SU-DHL-6 (cell line): ENCODE measurements around the gene MUCL3.
"Not testable (repeated sequence)": the region's sequence is repeated elsewhere in the genome, so short reads cannot be mapped to it uniquely, and the experiment has no call there.

Experiments used
- H2AFZ ChIP-seq: fragments of 200-600 bp; sonication (generic); 2 replicates; pipeline ENCODE4 v1.6.1; 2014; ENCODE audit warnings: low read depth, mild to moderate bottlenecking, moderate library complexity, mixed read lengths, antibody characterized with exemption, low read length; ENCODE audit not compliant: severe bottlenecking
- H3F3A ChIP-seq: fragments of 200-600 bp; shearing (Covaris generic); 2 replicates; pipeline ENCODE4 v1.6.0; 2016; ENCODE audit warnings: antibody characterized with exemption, mild to moderate bottlenecking; ENCODE audit not compliant: insufficient read depth
- H3K27ac ChIP-seq: fragments of 200-600 bp; sonication (generic); 2 replicates; pipeline ENCODE4 v1.5.1; 2016; ENCODE audit warnings: low read depth, mild to moderate bottlenecking, low read length, moderate library complexity, mixed read lengths
- H3K27me3 ChIP-seq: fragments of 200-600 bp; sonication (generic), shearing (Covaris generic); 2 replicates; pipeline ENCODE4 v1.6.0; 2014; ENCODE audit warnings: mild to moderate bottlenecking, low read length
- H3K36me3 ChIP-seq: fragments of 200-600 bp; sonication (generic); 2 replicates; pipeline ENCODE4 v1.6.1; 2014; ENCODE audit warnings: mild to moderate bottlenecking, low read length, mixed read lengths
- H3K4me2 ChIP-seq: fragments of 300-600, 200-600 bp; shearing (Covaris generic), sonication (generic); 2 replicates; pipeline ENCODE4 v1.6.0; 2014; ENCODE audit warnings: low read length, low read depth, mild to moderate bottlenecking; ENCODE audit not compliant: poor library complexity, severe bottlenecking
- H3K4me3 ChIP-seq: fragments of 200-600 bp; sonication (generic); 2 replicates; pipeline ENCODE4 v1.5.1; 2014; ENCODE audit warnings: antibody characterized with exemption, low read length, mild to moderate bottlenecking, mixed read lengths; ENCODE audit not compliant: insufficient read depth, poor library complexity, severe bottlenecking
- H3K79me2 ChIP-seq: fragments of 200-600 bp; sonication (generic); 2 replicates; pipeline ENCODE4 v1.6.1; 2014; ENCODE audit warnings: mild to moderate bottlenecking, low read length, moderate library complexity; ENCODE audit not compliant: insufficient read depth
- H3K9ac ChIP-seq: fragments of 200-600 bp; sonication (generic); 2 replicates; pipeline ENCODE4 v1.7.0; 2014; ENCODE audit warnings: mild to moderate bottlenecking, low read length
- H3K9me2 ChIP-seq: fragments of 200-600 bp; sonication (generic); replicated peaks from 2 replicates; pipeline ENCODE4 v1.6.1; 2014; ENCODE audit warnings: low read length; ENCODE audit not compliant: insufficient read depth
- H3K9me3 ChIP-seq: fragments of 200-600 bp; sonication (generic); 2 replicates; pipeline ENCODE4 v1.6.1; 2014; ENCODE audit warnings: low read length, mixed read lengths; ENCODE audit not compliant: insufficient read depth
- H4K20me1 ChIP-seq: fragments of 200-600 bp; sonication (generic); 2 replicates; pipeline ENCODE4 v1.6.1; 2014; ENCODE audit warnings: low read depth, mild to moderate bottlenecking, antibody characterized with exemption, low read length, moderate library complexity, mixed read lengths
- EZH2phosphoT487 ChIP-seq: fragments of 200-600 bp; sonication (generic), shearing (Covaris generic); conservative IDR thresholded peaks from 2 replicates; pipeline ENCODE4 v1.6.1; 2018; ENCODE audit warnings: mild to moderate bottlenecking, antibody characterized with exemption, low read length, moderate library complexity, mixed read lengths
- TF ChIP-seq, protein P1 (sequence below): fragments of 200-600 bp; sonication (generic); IDR thresholded peaks from one replicate; pipeline ENCODE4 v1.5.1; 2017; ENCODE audit warnings: antibody characterized with exemption, mild to moderate bottlenecking, low read length, moderate library complexity; ENCODE audit not compliant: insufficient read depth, poor library complexity, severe bottlenecking

MUCL3 gene

DNA sequence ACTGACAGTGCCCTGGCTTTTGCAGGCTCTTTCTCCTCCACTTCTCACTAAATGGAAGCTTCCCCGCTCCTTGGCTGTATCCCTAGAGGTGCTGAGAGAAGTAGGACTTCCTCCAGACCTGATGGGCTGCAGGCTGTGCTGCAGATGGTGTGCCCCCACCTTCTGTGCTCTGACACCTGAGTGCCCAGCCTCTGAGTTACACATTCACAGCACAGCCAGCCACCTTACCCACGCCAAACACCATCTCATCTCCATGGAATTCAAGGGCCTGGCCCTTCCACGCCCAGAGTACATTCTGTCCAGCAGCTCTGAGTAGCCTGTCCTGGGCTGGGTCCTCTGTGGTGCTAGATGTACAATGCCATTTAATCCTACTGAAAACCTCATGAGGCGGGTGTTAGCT, 14.1 kb upstream of the MUCL3 start:
- H3K4me3 ChIP-seq, result no peak overlapping the region
- no peak overlapping the region for H3K9ac ChIP-seq
- H3K36me3 ChIP-seq, result peaks cover 14% of the 10 kb centered on the region; the same call in 1 of the 2 replicates
- no peak overlapping the region for H2AFZ ChIP-seq
- no peaks in the 10 kb centered on the region for H3K9me2 ChIP-seq
- no peaks in the 10 kb centered on the region for H4K20me1 ChIP-seq
- no peaks in the 10 kb centered on the region for H3K79me2 ChIP-seq
- TF ChIP-seq, protein P1, sequence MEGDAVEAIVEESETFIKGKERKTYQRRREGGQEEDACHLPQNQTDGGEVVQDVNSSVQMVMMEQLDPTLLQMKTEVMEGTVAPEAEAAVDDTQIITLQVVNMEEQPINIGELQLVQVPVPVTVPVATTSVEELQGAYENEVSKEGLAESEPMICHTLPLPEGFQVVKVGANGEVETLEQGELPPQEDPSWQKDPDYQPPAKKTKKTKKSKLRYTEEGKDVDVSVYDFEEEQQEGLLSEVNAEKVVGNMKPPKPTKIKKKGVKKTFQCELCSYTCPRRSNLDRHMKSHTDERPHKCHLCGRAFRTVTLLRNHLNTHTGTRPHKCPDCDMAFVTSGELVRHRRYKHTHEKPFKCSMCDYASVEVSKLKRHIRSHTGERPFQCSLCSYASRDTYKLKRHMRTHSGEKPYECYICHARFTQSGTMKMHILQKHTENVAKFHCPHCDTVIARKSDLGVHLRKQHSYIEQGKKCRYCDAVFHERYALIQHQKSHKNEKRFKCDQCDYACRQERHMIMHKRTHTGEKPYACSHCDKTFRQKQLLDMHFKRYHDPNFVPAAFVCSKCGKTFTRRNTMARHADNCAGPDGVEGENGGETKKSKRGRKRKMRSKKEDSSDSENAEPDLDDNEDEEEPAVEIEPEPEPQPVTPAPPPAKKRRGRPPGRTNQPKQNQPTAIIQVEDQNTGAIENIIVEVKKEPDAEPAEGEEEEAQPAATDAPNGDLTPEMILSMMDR, result no peak
- no peak for TF ChIP-seq EZH2phosphoT487
- no peak overlapping the region for H3K4me2 ChIP-seq
- no peak overlapping the region for H3K27ac ChIP-seq
- no peaks in the 10 kb centered on the region for H3F3A ChIP-seq
- H3K9me3 ChIP-seq, result no peaks in the 10 kb centered on the region; the same call in 1 of the 2 replicates
- H3K27me3 ChIP-seq, result no peaks in the 10 kb centered on the region

DNA sequence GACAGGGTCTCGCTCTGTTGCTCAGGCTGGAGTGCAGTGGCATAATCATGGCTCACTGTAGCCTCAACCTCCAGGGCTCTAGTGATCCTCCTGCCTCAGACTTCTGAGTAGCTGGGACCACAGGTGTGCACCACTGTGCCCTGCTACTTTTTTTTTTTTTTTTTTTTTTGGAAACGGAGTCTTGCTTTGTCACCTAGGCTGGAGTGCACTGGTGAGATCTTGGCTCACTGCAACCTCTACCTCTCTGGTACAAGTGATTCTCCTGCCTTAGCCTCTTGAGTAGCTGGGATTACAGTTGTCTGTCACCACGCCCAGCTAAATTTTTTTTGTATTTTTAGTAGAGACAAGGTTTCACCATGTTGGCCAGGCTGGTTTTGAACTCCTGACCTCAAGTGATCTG, 13.7 kb upstream of the MUCL3 start:
- H3K36me3 ChIP-seq, result peaks cover 14% of the 10 kb centered on the region; the same call in 1 of the 2 replicates
- H3K4me3 ChIP-seq, H2AFZ ChIP-seq, H3K9ac ChIP-seq, H3K79me2 ChIP-seq, H3F3A ChIP-seq, H3K4me2 ChIP-seq, H3K9me3 ChIP-seq, H3K9me2 ChIP-seq, H4K20me1 ChIP-seq, H3K27ac ChIP-seq, H3K27me3 ChIP-seq: not testable (repeated sequence)

DNA sequence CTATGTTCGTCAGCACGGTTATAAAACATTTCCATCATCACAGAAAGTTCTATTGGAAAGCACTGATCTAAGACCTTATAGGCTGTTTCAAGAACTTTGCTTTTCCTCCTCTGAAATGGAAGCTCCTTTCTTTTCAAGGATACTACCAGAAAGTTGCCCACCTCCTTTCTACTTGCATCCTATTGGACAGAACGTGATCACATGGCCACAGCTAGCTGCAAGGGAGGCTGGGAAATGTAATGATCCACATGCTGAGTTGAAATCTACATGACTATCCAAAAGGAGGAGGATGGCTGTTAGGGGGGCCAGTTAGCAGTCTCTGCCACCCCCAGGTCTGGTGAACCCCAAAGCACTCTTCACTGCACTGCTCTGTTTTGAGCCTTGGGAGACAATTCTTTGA, 12.1 kb upstream of the MUCL3 start:
- no peak overlapping the region for H3K27ac ChIP-seq
- H4K20me1 ChIP-seq, result no peaks in the 10 kb centered on the region
- no peaks in the 10 kb centered on the region; the same call in 1 of the 2 replicates for H3K9me3 ChIP-seq
- H3K27me3 ChIP-seq, result no peaks in the 10 kb centered on the region
- TF ChIP-seq, protein P1, result no peak
- no peak for TF ChIP-seq EZH2phosphoT487
- no peaks in the 10 kb centered on the region for H3F3A ChIP-seq
- no peaks in the 10 kb centered on the region for H3K9me2 ChIP-seq
- no peak overlapping the region for H3K4me3 ChIP-seq
- H3K4me2 ChIP-seq, result no peak overlapping the region
- H3K36me3 ChIP-seq, result peaks cover 14% of the 10 kb centered on the region; the same call in 1 of the 2 replicates
- H3K9ac ChIP-seq, result no peak overlapping the region
- no peaks in the 10 kb centered on the region for H3K79me2 ChIP-seq
- H2AFZ ChIP-seq, result no peak overlapping the region

DNA sequence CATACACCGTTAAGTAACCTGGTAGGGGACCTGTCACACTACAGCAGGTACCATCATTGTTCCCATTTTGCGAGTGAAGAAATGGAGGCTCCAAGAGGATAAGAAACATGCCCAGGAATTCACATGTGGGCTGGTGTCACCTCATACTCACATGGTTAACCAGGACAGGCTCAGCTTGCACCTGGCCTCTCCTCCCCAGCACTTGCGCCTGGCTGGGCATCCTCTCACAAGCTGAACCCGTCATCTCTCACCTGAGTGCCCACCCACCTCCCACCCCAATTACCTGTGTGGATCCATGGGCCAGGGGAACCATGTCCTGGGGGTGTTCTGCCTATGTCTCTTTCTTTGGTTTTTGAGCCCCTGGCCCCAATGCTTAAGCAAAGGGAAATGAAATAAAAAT, 10.3 kb upstream of the MUCL3 start:
- no peak overlapping the region for H3K4me3 ChIP-seq
- H3K79me2 ChIP-seq, result no peaks in the 10 kb centered on the region
- H3K36me3 ChIP-seq, result peaks cover 12% of the 10 kb centered on the region; the same call in 1 of the 2 replicates
- no peak overlapping the region for H2AFZ ChIP-seq
- no peaks in the 10 kb centered on the region for H3K9me2 ChIP-seq
- no peaks in the 10 kb centered on the region for H4K20me1 ChIP-seq
- no peak for TF ChIP-seq EZH2phosphoT487
- TF ChIP-seq, protein P1, result no peak
- H3K4me2 ChIP-seq, result no peak overlapping the region
- no peaks in the 10 kb centered on the region for H3K27me3 ChIP-seq
- H3K27ac ChIP-seq, result no peak overlapping the region
- no peaks in the 10 kb centered on the region; the same call in 1 of the 2 replicates for H3K9me3 ChIP-seq
- no peaks in the 10 kb centered on the region for H3F3A ChIP-seq
- no peak overlapping the region for H3K9ac ChIP-seq
